Prostate gland (tissue), 2 donors: ENCODE results near the gene OVOL1.

Experiments used
- POLR2A ChIP-seq: fragments of 450-650 bp; IDR thresholded peaks from one replicate; pipeline ENCODE4 v1.6.1; 2016; ENCODE audit warnings: antibody characterized with exemption, mild to moderate bottlenecking
- TF ChIP-seq, protein P1 (sequence below), 4 experiments: fragments of 200-600 bp in 2 of 4; fragments of 450-650 bp in 2 of 4; sonication (generic) in 2 of 4; IDR thresholded peaks; 1 replicate in 3 of 4; 2 replicates in 1 of 4; pipeline ENCODE4 v1.5.1; 2016 to 2019; ENCODE audit warnings: antibody characterized with exemption in 4 of 4, mild to moderate bottlenecking in 2 of 4, moderate library complexity in 2 of 4

DNA sequence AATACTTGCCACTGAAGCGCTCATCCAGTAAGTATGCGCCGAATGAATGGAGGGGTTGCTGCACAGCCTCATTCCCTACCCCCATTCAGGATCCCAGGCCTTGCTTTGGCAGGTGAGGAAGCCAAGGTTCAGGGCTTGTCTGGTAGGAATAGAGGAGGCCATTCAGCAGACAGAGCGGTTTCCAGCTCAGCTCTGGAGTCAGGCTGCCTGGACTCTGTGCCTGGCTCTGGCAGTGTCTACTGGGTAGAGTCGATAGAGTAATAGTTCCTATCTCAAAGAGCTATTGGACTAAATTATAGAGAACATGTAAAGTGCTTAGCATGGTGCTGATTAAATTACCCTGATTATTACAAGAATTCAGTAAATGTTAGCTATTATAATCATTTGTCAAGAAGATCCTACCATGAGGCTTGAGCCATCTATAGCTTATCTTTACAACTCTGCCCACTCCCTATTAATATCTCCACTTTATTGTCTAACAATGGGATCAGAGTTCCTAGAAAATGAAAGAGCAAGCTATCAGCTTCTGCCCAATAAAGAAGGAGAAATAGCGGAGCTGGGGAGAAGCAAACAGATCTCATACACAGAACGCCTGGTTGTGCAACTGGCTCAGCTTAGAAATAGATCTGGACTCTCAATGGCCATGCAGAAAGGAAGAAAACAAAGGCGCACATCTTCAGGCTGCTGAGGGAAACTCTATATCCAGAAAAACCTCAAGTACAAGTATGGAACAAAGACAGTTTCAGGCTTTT lies 40.3 kb downstream of the OVOL1 start:
- TF ChIP-seq POLR2A: no peak
- TF ChIP-seq, protein P1, sequence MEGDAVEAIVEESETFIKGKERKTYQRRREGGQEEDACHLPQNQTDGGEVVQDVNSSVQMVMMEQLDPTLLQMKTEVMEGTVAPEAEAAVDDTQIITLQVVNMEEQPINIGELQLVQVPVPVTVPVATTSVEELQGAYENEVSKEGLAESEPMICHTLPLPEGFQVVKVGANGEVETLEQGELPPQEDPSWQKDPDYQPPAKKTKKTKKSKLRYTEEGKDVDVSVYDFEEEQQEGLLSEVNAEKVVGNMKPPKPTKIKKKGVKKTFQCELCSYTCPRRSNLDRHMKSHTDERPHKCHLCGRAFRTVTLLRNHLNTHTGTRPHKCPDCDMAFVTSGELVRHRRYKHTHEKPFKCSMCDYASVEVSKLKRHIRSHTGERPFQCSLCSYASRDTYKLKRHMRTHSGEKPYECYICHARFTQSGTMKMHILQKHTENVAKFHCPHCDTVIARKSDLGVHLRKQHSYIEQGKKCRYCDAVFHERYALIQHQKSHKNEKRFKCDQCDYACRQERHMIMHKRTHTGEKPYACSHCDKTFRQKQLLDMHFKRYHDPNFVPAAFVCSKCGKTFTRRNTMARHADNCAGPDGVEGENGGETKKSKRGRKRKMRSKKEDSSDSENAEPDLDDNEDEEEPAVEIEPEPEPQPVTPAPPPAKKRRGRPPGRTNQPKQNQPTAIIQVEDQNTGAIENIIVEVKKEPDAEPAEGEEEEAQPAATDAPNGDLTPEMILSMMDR (IDR thresholded peaks at IDR 0.05): no peak
